Panc1 (cell line): ENCODE results near the gene PIK3R6.

Experiments used
- CTCF ChIP-seq: fragments of 450-650 bp; IDR thresholded peaks from 2 replicates; pipeline ENCODE4 v1.5.1; 2017; ENCODE audit warnings: mild to moderate bottlenecking
- POLR2AphosphoS5 ChIP-seq: IDR thresholded peaks from 2 replicates; pipeline ENCODE4 v1.6.1; 2012; ENCODE audit warnings: mild to moderate bottlenecking, low read depth, low read length, moderate library complexity
- REST ChIP-seq, 2 experiments: IDR thresholded peaks; 2 replicates each; pipeline ENCODE4 v1.6.1; 2011 to 2012; ENCODE audit warnings: low read depth in 2 of 2, control low read depth in 1 of 2, low read length in 1 of 2, mild to moderate bottlenecking in 1 of 2, moderate library complexity in 1 of 2; ENCODE audit not compliant: insufficient read depth in 1 of 2
- SIN3A ChIP-seq: IDR thresholded peaks from 2 replicates; pipeline ENCODE4 v1.6.1; 2012; ENCODE audit warnings: low read depth, mild to moderate bottlenecking, low read length, moderate library complexity, borderline replicate concordance; ENCODE audit not compliant: insufficient read depth

- TF ChIP-seq CTCF (no peak), POLR2AphosphoS5 (no peak), REST (IDR thresholded peaks at IDR 0.05; ENCODE audit: insufficient read depth in 1 of 2, low read depth in 2 of 2, low read length in 1 of 2) (no peak), SIN3A (no peak)
Measured at GRCh38 chr17:8843344-8843743, 24.1 kb downstream of the PIK3R6 start.
